ENCODE results near the gene AGAP1.

- TF ChIP-seq, protein P1, sequence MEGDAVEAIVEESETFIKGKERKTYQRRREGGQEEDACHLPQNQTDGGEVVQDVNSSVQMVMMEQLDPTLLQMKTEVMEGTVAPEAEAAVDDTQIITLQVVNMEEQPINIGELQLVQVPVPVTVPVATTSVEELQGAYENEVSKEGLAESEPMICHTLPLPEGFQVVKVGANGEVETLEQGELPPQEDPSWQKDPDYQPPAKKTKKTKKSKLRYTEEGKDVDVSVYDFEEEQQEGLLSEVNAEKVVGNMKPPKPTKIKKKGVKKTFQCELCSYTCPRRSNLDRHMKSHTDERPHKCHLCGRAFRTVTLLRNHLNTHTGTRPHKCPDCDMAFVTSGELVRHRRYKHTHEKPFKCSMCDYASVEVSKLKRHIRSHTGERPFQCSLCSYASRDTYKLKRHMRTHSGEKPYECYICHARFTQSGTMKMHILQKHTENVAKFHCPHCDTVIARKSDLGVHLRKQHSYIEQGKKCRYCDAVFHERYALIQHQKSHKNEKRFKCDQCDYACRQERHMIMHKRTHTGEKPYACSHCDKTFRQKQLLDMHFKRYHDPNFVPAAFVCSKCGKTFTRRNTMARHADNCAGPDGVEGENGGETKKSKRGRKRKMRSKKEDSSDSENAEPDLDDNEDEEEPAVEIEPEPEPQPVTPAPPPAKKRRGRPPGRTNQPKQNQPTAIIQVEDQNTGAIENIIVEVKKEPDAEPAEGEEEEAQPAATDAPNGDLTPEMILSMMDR (IDR thresholded peaks at IDR 0.05) = no peak
- TF ChIP-seq POLR2A (IDR thresholded peaks at IDR 0.05) (no peak), EP300 (IDR thresholded peaks at IDR 0.05) (no peak)
Measured at GRCh38 chr2:235688511-235689426, 194.9 kb downstream of the AGAP1 start.
